ENCODE data around the gene CD38.
A peak's percentile ranks its signal among the peaks of the same experiment; 100 is the strongest.

The CD38 gene

DNA sequence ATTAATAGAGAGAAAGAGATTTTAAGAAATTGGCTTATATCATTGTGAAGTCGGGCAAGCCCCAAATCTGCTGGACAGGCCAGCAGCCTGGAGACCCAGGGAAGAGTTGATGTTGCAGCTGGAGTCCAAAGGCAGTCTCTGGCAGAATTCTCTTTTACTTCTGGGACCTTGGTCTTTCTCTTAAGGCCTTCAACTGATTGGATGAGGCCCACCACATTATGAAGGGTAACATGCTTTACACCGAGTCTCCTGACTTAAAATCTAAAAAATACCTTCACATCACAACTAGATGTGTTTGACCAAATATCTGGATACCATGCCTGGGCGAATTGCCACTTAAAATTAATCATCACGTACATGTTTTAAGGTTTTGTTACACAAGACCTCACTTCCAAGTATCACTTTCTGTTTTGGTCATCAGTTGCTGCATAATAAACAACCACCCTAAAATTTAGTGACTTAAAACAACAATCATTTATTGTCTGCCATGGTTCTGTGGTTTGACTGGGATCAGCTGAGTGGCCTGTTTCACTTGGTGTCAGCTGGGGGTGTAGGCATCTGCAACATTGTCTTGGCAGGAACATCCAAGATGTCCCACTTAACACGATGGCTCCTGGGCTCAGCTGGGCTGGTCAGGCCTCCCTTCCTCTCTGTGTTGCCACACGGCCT is 3.4 kb downstream of the CD38 start:
- Histone ChIP-seq H3K27ac (peak overlapping the region in 10 of 11 experiments; percentile 39 to 97 (median 87); a peak in 20 of 22 replicates), H4K20me1 (peaks cover 0 to 15% (median 0%) of the 10 kb centered on the region in 11 experiments; a peak in 3 of 22 replicates), H3K27me3 (peaks cover 0 to 21% (median 0%) of the 10 kb centered on the region in 11 experiments; a peak in 5 of 22 replicates), H3K9ac (peak overlapping the region in 4 of 11 experiments; percentile 90 to 96 (median 94); a peak in 5 of 22 replicates), H3K4me2 (peak overlapping the region; percentile 80 to 95 (median 87)), H3K4me1 (peaks cover 39 to 72% (median 60%) of the 10 kb centered on the region in 10 experiments), H3K9me3 (replicated peaks in 1 of 11) (peaks cover 9 to 58% (median 52%) of the 10 kb centered on the region in 11 experiments), H3K36me3 (peaks cover 0 to 63% (median 60%) of the 10 kb centered on the region in 11 experiments; a peak in 21 of 22 replicates), H3K4me3 (peak overlapping the region in 6 of 10 experiments; percentile 35 to 93 (median 88); a peak in 8 of 20 replicates)
- no peak for TF ChIP-seq Cebpa-rat (IDR thresholded peaks at IDR 0.05)

DNA sequence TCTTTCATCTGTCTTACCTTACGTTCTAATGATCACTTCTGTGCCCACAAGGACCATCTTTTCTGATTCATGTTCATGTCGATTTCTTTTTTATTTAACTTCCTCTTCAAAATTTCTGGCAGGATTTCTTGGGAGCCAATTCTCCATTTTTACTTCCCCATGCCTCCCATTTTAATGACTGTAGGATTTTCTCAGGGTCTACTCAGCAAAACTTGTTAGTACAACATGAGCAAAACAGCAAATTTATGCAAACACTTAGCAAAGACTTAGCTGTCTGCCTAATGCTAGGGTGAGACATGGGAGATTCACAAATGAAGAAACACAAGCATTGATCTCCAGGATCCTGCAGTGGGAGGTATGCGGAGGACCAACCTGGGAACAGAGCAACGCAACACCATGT is 5.5 kb downstream of the CD38 start:
- TF ChIP-seq Cebpa-rat (IDR thresholded peaks at IDR 0.05) = no peak
- Histone ChIP-seq H3K27me3 (peaks cover 0 to 2% (median 0%) of the 10 kb centered on the region in 11 experiments; a peak in 1 of 22 replicates), H3K4me3 (no peak overlapping the region; a peak in 2 of 20 replicates), H3K9me3 (replicated peaks in 1 of 11) (peaks cover 21 to 79% (median 73%) of the 10 kb centered on the region in 11 experiments), H3K9ac (no peak overlapping the region), H3K4me2 (peak overlapping the region in 6 of 11 experiments; percentile 37 to 95 (median 89); a peak in 11 of 22 replicates), H3K4me1 (peaks cover 23 to 58% (median 45%) of the 10 kb centered on the region in 10 experiments), H3K36me3 (peaks cover 0 to 84% (median 81%) of the 10 kb centered on the region in 11 experiments; a peak in 21 of 22 replicates), H4K20me1 (peaks cover 0 to 11% (median 0%) of the 10 kb centered on the region in 11 experiments; a peak in 4 of 22 replicates), H3K27ac (peak overlapping the region in 1 of 11 experiments; percentile 12; a peak in 2 of 22 replicates)

DNA sequence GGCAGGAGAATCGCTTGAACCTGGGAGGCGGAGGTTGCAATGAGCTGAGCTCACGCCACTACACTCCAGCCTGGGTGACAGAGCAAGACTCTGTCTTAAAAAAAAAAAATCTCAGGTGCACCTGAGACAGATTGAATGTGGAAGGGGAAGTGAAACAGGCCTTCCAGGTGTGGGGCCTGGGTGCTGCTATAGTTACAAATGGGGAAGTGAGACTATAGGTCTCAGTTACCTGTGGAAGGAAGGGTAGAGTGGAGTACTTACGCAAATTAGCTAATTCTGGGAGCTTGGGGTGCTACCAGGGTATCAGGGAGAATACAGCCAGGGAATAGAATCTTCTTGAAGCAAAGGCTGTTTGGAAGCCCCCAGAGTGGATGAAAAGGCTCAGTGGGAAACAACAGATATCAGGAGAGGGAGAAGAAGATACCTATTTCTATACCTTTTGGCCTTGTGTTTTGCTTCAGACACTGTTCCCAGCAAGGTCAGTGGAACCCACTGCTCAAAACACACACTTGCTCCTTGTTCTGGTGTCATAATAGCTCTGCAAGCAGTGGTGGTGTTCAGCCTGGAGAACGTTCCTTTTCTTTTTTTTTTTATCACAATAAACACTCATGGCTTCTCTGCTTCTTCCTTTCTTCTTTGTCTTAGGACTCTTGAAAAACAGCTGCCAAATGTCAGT is 7.0 kb downstream of the CD38 start:
- Histone ChIP-seq H3K4me2 (peak overlapping the region in 3 of 11 experiments; percentile 1 to 95 (median 86); a peak in 5 of 22 replicates), H3K4me1 (peaks cover 23 to 52% (median 41%) of the 10 kb centered on the region in 10 experiments), H3K9me3 (replicated peaks in 1 of 11) (peaks cover 21 to 92% (median 85%) of the 10 kb centered on the region in 11 experiments), H3K4me3 (no peak overlapping the region; a peak in 1 of 20 replicates), H3K36me3 (peaks cover 0 to 97% (median 93%) of the 10 kb centered on the region in 11 experiments; a peak in 21 of 22 replicates), H3K27ac (no peak overlapping the region), H4K20me1 (peaks cover 0 to 11% (median 0%) of the 10 kb centered on the region in 11 experiments; a peak in 3 of 22 replicates), H3K9ac (no peak overlapping the region), H3K27me3 (no peaks in the 10 kb centered on the region)
- no peak for TF ChIP-seq Cebpa-rat (IDR thresholded peaks at IDR 0.05)

DNA sequence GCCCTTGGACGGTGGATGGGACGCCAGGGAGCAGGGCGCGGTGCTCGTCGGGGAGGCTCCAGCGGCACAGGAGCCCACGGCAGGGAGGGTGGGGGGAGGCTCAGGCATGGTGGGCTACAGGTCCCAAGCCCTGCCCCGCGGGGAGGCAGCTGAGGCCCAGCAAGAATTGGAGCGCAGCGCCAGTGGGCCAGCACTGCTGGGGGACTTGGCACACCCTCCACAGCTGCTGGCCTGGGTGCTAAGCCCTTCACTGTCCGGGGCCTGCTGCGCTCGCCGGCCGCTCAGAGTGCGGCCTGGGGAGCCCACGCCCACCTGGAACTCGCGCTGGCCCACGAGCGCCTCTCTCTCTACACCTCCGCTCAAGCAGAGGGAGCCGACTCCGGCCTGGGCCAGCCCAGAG is 8.6 kb downstream of the CD38 start:
- H4K20me1 ChIP-seq = peaks cover 0 to 11% (median 0%) of the 10 kb centered on the region in 11 experiments; a peak in 3 of 22 replicates
- no peaks in the 10 kb centered on the region for H3K27me3 ChIP-seq
- TF ChIP-seq Cebpa-rat (IDR thresholded peaks at IDR 0.05) = no peak
- peaks cover 21 to 91% (median 86%) of the 10 kb centered on the region in 11 experiments for H3K9me3 ChIP-seq (replicated peaks in 1 of 11)
- peaks cover 9 to 36% (median 25%) of the 10 kb centered on the region in 10 experiments for H3K4me1 ChIP-seq
- H3K4me2 ChIP-seq = no peak overlapping the region
- no peak overlapping the region for H3K9ac ChIP-seq
- peak overlapping the region in 1 of 10 experiments; percentile 19; a peak in 2 of 20 replicates for H3K4me3 ChIP-seq
- peaks cover 0 to 88% (median 81%) of the 10 kb centered on the region in 11 experiments; a peak in 21 of 22 replicates for H3K36me3 ChIP-seq
- no peak overlapping the region for H3K27ac ChIP-seq

DNA sequence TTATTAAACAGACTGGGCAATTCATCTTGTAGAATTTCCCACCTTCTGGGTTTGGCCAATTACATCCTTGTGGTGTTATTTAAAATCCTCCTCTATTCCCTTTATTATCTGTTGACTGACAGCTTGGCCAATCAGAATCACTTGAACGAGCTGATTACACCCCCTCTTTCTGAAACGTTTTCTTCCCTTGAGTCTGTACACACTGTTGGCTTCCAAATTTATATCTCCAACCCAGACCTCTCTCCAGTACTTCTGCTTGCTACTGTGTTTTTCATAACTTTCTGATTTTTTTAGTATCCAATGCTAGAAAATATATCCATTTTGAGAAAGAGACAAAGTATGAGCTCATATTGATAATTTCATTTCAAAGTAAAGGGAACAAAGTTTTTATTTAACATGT is 14.8 kb downstream of the CD38 start:
- Histone ChIP-seq H4K20me1 (peaks cover 0 to 3% (median 0%) of the 10 kb centered on the region in 11 experiments; a peak in 2 of 22 replicates), H3K36me3 (peaks cover 0 to 61% (median 39%) of the 10 kb centered on the region in 11 experiments; a peak in 20 of 22 replicates), H3K27ac (no peak overlapping the region), H3K9ac (no peak overlapping the region), H3K27me3 (no peaks in the 10 kb centered on the region), H3K4me2 (peak overlapping the region in 3 of 11 experiments; percentile 10 to 28 (median 18); a peak in 2 of 22 replicates), H3K4me3 (no peak overlapping the region), H3K4me1 (peaks cover 15 to 52% (median 29%) of the 10 kb centered on the region in 10 experiments), H3K9me3 (replicated peaks in 1 of 11) (peaks cover 0 to 57% (median 26%) of the 10 kb centered on the region in 11 experiments; a peak in 20 of 22 replicates)
- TF ChIP-seq Cebpa-rat (IDR thresholded peaks at IDR 0.05) = no peak

DNA sequence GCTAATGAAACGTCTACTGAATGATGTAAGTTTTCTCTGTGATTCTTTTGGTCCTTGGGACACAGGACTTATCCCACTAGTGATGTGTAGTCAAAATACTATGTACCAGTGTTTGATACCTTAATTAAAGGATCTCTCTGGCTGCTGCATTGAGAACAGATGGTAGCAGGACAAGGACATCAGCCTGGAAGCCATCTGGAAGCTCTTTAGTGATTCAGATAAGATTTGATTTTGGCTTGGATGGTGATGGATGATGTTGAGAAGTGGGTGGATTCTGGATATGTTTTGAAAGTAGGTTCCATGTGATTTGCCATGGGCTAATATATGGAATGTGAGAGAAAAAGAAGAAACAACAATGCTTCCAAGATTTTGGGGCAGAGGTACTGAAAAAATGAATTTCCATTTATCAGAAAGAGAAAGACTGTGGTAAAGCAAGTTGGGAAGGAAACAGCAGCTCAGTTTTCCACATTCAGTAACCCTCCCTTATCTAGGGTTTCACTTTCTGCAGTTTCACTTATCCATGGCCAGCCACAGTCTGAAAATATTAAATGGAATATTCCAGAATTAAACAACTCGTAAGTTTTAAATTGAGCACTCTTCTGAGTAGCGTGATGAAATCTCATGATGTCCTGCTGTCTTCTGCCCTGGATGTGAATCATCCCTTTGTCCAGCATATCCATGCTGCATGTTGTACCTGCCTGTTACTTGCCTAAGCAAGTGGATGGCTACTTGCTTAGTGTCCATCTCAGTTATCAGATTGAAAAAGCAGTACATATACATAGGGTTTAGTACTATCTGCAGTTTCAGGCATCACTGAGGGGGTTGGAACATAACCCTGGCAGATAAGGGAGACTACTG is 15.6 kb downstream of the CD38 start:
- H3K4me3 ChIP-seq = no peak overlapping the region
- peaks cover 15 to 59% (median 35%) of the 10 kb centered on the region in 10 experiments for H3K4me1 ChIP-seq
- H3K9ac ChIP-seq = no peak overlapping the region
- peak overlapping the region in 9 of 11 experiments; percentile 21 to 47 (median 41); a peak in 16 of 22 replicates for H3K4me2 ChIP-seq
- TF ChIP-seq Cebpa-rat (IDR thresholded peaks at IDR 0.05) = no peak
- H3K27ac ChIP-seq = peak overlapping the region in 1 of 11 experiments; percentile 13; a peak in 1 of 22 replicates
- no peaks in the 10 kb centered on the region for H3K27me3 ChIP-seq
- H4K20me1 ChIP-seq = no peaks in the 10 kb centered on the region; a peak in 1 of 22 replicates
- peaks cover 0 to 53% (median 31%) of the 10 kb centered on the region in 11 experiments; a peak in 18 of 22 replicates for H3K36me3 ChIP-seq
- peaks cover 0 to 49% (median 19%) of the 10 kb centered on the region in 11 experiments; a peak in 19 of 22 replicates for H3K9me3 ChIP-seq (replicated peaks in 1 of 11)

DNA sequence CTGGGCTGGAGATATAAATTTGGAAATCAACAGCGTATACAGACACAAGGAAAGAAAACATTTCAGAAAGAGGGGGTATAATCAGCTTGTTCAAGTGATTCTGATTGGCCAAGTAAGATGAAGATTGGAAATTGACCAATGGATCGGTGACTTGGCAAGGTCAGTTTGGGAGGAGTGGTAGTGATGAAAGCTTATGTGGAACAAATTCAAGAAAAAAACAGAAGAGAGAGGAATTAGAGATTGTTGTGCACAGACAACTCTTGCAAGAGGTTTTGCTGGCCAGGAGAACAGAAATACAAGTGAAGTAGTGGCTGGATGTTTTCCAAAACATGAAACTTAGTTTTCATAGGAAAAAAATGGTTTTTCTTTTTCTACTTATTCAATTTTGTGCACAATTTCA is 16.3 kb downstream of the CD38 start:
- TF ChIP-seq Cebpa-rat (IDR thresholded peaks at IDR 0.05) = no peak
- H3K36me3 ChIP-seq = peaks cover 0 to 46% (median 25%) of the 10 kb centered on the region in 11 experiments; a peak in 18 of 22 replicates
- H3K4me3 ChIP-seq = no peak overlapping the region
- peaks cover 0 to 42% (median 12%) of the 10 kb centered on the region in 11 experiments; a peak in 19 of 22 replicates for H3K9me3 ChIP-seq (replicated peaks in 1 of 11)
- H4K20me1 ChIP-seq = no peaks in the 10 kb centered on the region; a peak in 1 of 22 replicates
- H3K4me2 ChIP-seq = peak overlapping the region in 10 of 11 experiments; percentile 21 to 47 (median 36); a peak in 16 of 22 replicates
- H3K27ac ChIP-seq = peak overlapping the region in 1 of 11 experiments; percentile 13; a peak in 1 of 22 replicates
- no peaks in the 10 kb centered on the region for H3K27me3 ChIP-seq
- peaks cover 20 to 66% (median 42%) of the 10 kb centered on the region in 10 experiments for H3K4me1 ChIP-seq
- H3K9ac ChIP-seq = no peak overlapping the region
